Measurements from ENCODE around the gene AGRP.

- TF ChIP-seq CTCF (IDR thresholded peaks at IDR 0.05) (no peak), POLR2AphosphoS5 (IDR thresholded peaks at IDR 0.05) (no peak)
Observed at GRCh38 chr16:67483731-67484525, 581 bp upstream of the AGRP start.

Data from sigmoid colon (tissue), 4 donors.